Right lung (tissue), 5 donors: ENCODE results near the gene MARF1. TPM values are rescaled to one million over a fixed set of nuclear protein-coding genes. Genes with fewer than 3 reads are reported as not detected.

ENCODE experiments used
- polyA plus RNA-seq, 5 donors: library from polyadenylated mRNA; unstranded; fragments of 120-200 nt; gene quantifications; one replicate each; pipeline versions ENCODE4 v1.2.1 to v1.2.3, GENCODE V29; 2013; ENCODE audit warnings: inconsistent platforms in 1 of 5, low replicate concordance in 1 of 5; ENCODE audit not compliant: insufficient read length in 5 of 5, insufficient read depth in 1 of 5

MARF1 gene
- polyA plus RNA-seq, 5 donors: 48.3 to 81.0 (median 66.3) TPM

Other genes starting within 250 kb of the MARF1 start
- gene MPV17L, start 247.4 kb downstream of the MARF1 start, polyA plus RNA-seq: 1 to 10 TPM; 4.1 to 6.9 (median 5.3) TPM
- gene BMERB1, start 208.6 kb downstream of the MARF1 start, polyA plus RNA-seq: 10 to 100 TPM; 35.0 to 42.2 (median 40.0) TPM
- 10 to 100 TPM; 49.6 to 60.7 (median 52.5) TPM for gene NDE1, start 7.1 kb upstream of the MARF1 start, polyA plus RNA-seq
- gene MYH11, start 213.9 kb upstream of the MARF1 start, polyA plus RNA-seq: 100 to 1,000 TPM in 4 of 5 donors, 10 to 100 TPM in 1; 53.0 to 320 (median 132) TPM
- gene CEP20, start 245.4 kb upstream of the MARF1 start, polyA plus RNA-seq: 10 to 100 TPM; 32.7 to 46.3 (median 41.4) TPM